Right lobe of liver (tissue), 6 donors: ENCODE measurements around the gene LEKR1. TPM values are rescaled to one million over a fixed set of nuclear protein-coding genes. Genes with fewer than 3 reads are reported as not detected.
"Not testable (repeated sequence)": the region's sequence is repeated elsewhere in the genome, so short reads cannot be mapped to it uniquely, and the experiment has no call there.

Experiments used
- ATAC-seq, 4 donors: fragments of 200-7000 bp; cut with Tn5 transposase; one replicate each; pipeline ENCODE4 v1.9.1; 2020; ENCODE audit warnings: mild to moderate bottlenecking in 4 of 4, moderate library complexity in 4 of 4
- DNase-seq, 3 donors: peaks; one replicate each; pipeline ENCODE4 v3.0.0-alpha.2; 2020
- H3K27ac ChIP-seq, 3 donors: fragments of 200-600 bp; one replicate each; pipeline ENCODE4 v1.8.0; 2022
- H3K27me3 ChIP-seq, 2 donors: fragments of 200-600 bp; one replicate each; pipeline ENCODE4 v1.8.0; 2022
- H3K36me3 ChIP-seq, 4 donors: fragments of 200-600 bp; sonication (generic) in 1 of 4; one replicate each; pipeline versions ENCODE4 v1.5.1 to v1.8.0; 2017 to 2022; ENCODE audit warnings: control low read depth in 1 of 4
- H3K4me1 ChIP-seq, 4 donors: fragments of 200-600 bp; sonication (generic) in 1 of 4; one replicate each; pipeline versions ENCODE4 v1.5.1 to v1.8.0; 2017 to 2022; ENCODE audit warnings: control low read depth in 1 of 4
- H3K4me3 ChIP-seq, 3 donors: fragments of 200-600 bp; one replicate each; pipeline ENCODE4 v1.8.0; 2022
- H3K9me3 ChIP-seq, 4 donors: fragments of 200-600 bp; sonication (generic) in 1 of 4; one replicate each; pipeline versions ENCODE4 v1.5.1 to v1.8.0; 2017 to 2022; ENCODE audit warnings: control low read depth in 1 of 4
- CTCF ChIP-seq, 4 donors: fragments of 200-600 bp in 3 of 4; fragments of 450-650 bp in 1 of 4; IDR thresholded peaks; one replicate each; pipeline versions ENCODE4 v1.5.1 to v1.8.0; 2016 to 2022; ENCODE audit warnings: antibody characterized with exemption in 4 of 4, mild to moderate bottlenecking in 2 of 4
- POLR2A ChIP-seq: fragments of 450-650 bp; IDR thresholded peaks from one replicate; pipeline ENCODE4 v1.6.1; 2017; ENCODE audit warnings: antibody characterized with exemption, mild to moderate bottlenecking
- WGBS: methylation state at CpG from one replicate; pipeline ENCODE4 v1.1.6; 2018; ENCODE audit warnings: low coverage, low lambda C conversion rate; ENCODE audit not compliant: insufficient coverage; ENCODE audit errors: missing lambda C conversion rate; 5-methylcytosine and 5-hydroxymethylcytosine counted together
- intact Hi-C, 2 donors: fragments of 100-400 bp; cut with DNase I; formaldehyde crosslinking; loops; one replicate each; pipeline versions ENCODE4 v1.11.2 to v1.14.1; 2022
- total RNA-seq, 6 experiments: library from RNA; depleted of rRNA in 2 of 6; stranded (reverse); fragments of >200 nt in 2 of 6; fragmentation: NEBNext Ultra II Directional in 3 of 6; extraction: Animal tissue kit (Norgen Biotek cat#: 25700) in 3 of 6; gene quantifications; one replicate each; pipeline versions ENCODE4 v1.1.0 to v1.2.4, GENCODE V29; 2016 to 2023
- donor health status: DM: no; HTN: yes; CAD: no.
- donor health status: DM: no; HTN: no; CAD: no.
- donor health status: DM: no; HTN: no; CAD: no.
- donor health status: DM: no; HTN: yes; CAD: no.
- donor health status: DM: no; HTN: yes; CAD: no.

Gene LEKR1
- total RNA-seq, 6 experiments from 2014 or later: 0.49 to 1.4 (median 0.74) TPM; not detected in 2

- no peaks in the 10 kb centered on the region for H3K4me1 ChIP-seq
- no peaks in the 10 kb centered on the region for H3K9me3 ChIP-seq
- no peak overlapping the region for H3K4me3 ChIP-seq
- no peak for TF ChIP-seq POLR2A
- TF ChIP-seq CTCF (IDR thresholded peaks at IDR 0.05): no peak
- intact Hi-C loops: no loop called here
- H3K27me3 ChIP-seq: no peaks in the 10 kb centered on the region
- DNase-seq (no peak), ATAC-seq (no peak)
- WGBS: no CpG with 5 or more reads among the region's 1 CpG
- no peak overlapping the region for H3K27ac ChIP-seq
- no peaks in the 10 kb centered on the region for H3K36me3 ChIP-seq
These were observed 59.6 kb downstream of the LEKR1 start for GRCh38 chr3:156885761-156886160.

GRCh38 chr3:156888176-156888575 lies 62.0 kb downstream of the LEKR1 start:
- no peak for DNase-seq
- Histone ChIP-seq H3K27ac (no peak overlapping the region), H3K4me1 (no peaks in the 10 kb centered on the region), H3K36me3 (no peaks in the 10 kb centered on the region), H3K9me3 (no peaks in the 10 kb centered on the region), H3K4me3 (no peak overlapping the region), H3K27me3 (no peaks in the 10 kb centered on the region)
- intact Hi-C loops: no loop called here
- 65% methylated on average over 2 of the region's 2 CpGs for WGBS
- no peak for TF ChIP-seq CTCF (IDR thresholded peaks at IDR 0.05)
- TF ChIP-seq POLR2A: no peak
- no peak for ATAC-seq

GRCh38 chr3:156888576-156888975 lies 62.4 kb downstream of the LEKR1 start:
- no peak for ATAC-seq

GRCh38 chr3:156892701-156893100 lies 66.5 kb downstream of the LEKR1 start:
- H3K4me3 ChIP-seq: no peak overlapping the region
- H3K4me1 ChIP-seq: no peaks in the 10 kb centered on the region
- DNase-seq: no peak
- H3K36me3 ChIP-seq: no peaks in the 10 kb centered on the region
- 86% methylated on average over 1 of the region's 1 CpG for WGBS
- H3K27me3 ChIP-seq: no peaks in the 10 kb centered on the region
- H3K9me3 ChIP-seq: no peaks in the 10 kb centered on the region
- no peak for ATAC-seq
- TF ChIP-seq CTCF (IDR thresholded peaks at IDR 0.05) (no peak), POLR2A (no peak)
- H3K27ac ChIP-seq: no peak overlapping the region
- intact Hi-C loops: no loop called here

More at GRCh38 chr3:156888576-156888975, 62.4 kb downstream of the LEKR1 start:
- H3K27me3 ChIP-seq: no peaks in the 10 kb centered on the region
- no peak for TF ChIP-seq POLR2A
- no peak for TF ChIP-seq CTCF (IDR thresholded peaks at IDR 0.05)
- no peak overlapping the region for H3K27ac ChIP-seq
- H3K9me3 ChIP-seq: no peaks in the 10 kb centered on the region
- 59% methylated on average over 1 of the region's 1 CpG for WGBS
- no peak overlapping the region for H3K4me3 ChIP-seq
- H3K36me3 ChIP-seq: no peaks in the 10 kb centered on the region
- intact Hi-C loops: no loop called here
- no peaks in the 10 kb centered on the region for H3K4me1 ChIP-seq
- DNase-seq: no peak

GRCh38 chr3:156895374-156895773 lies 69.2 kb downstream of the LEKR1 start:
- H3K27ac ChIP-seq, H3K4me3 ChIP-seq, H3K4me1 ChIP-seq, intact Hi-C loops, H3K27me3 ChIP-seq, H3K36me3 ChIP-seq, H3K9me3 ChIP-seq, DNase-seq, ATAC-seq: not testable (repeated sequence)
- 71% methylated on average over 1 of the region's 1 CpG for WGBS

- H3K36me3 ChIP-seq, H3K27me3 ChIP-seq, H3K4me3 ChIP-seq, H3K4me1 ChIP-seq, ATAC-seq, H3K9me3 ChIP-seq, H3K27ac ChIP-seq, intact Hi-C loops, DNase-seq: not testable (repeated sequence)
- 83% methylated on average over 1 of the region's 1 CpG for WGBS
These were observed 71.7 kb downstream of the LEKR1 start for GRCh38 chr3:156897851-156898250.
